ENCODE data around the gene GOSR1.

- TF ChIP-seq CTCF (IDR thresholded peaks at IDR 0.05): no peak
- TF ChIP-seq POLR2A (IDR thresholded peaks at IDR 0.05): no peak
Observed at GRCh38 chr17:30552994-30553566, 75.9 kb downstream of the GOSR1 start.

Measured in right lobe of liver (tissue), 4 donors.